Omental fat pad (tissue), 4 donors: ENCODE measurements around the gene GMDS. TPM values are rescaled to one million over a fixed set of nuclear protein-coding genes. Genes with fewer than 3 reads are reported as not detected.

ENCODE experiments used
- ATAC-seq: fragments of 150-250 bp; one replicate; pipeline ENCODE4 v1.9.1; 2016; ENCODE audit warnings: mild to moderate bottlenecking, moderate library complexity; ENCODE audit not compliant: low FRiP score
- DNase-seq: peaks from one replicate; pipeline ENCODE4 v3.0.0-alpha.2; 2019; ENCODE audit warnings: low spot score
- CTCF ChIP-seq, 3 donors: fragments of 450-650 bp; IDR thresholded peaks; one replicate each; pipeline ENCODE4 v1.5.1; 2016 to 2017; ENCODE audit warnings: antibody characterized with exemption in 3 of 3, mild to moderate bottlenecking in 3 of 3, moderate library complexity in 2 of 3
- total RNA-seq, 4 donors: library from RNA; depleted of rRNA; stranded (reverse); fragments of >200 nt; gene quantifications; one replicate each; pipeline ENCODE4 v1.1.0, GENCODE V29; 2016

GMDS gene
- total RNA-seq, 4 donors from 2014 or later, result 5.6 to 20.6 (median 10.7) TPM

GRCh38 chr6:1587546-1587945 lies 657.9 kb downstream of the GMDS start:
- no peak for DNase-seq
- ATAC-seq, result no peak
- TF ChIP-seq CTCF (IDR thresholded peaks at IDR 0.05), result no peak

GRCh38 chr6:1586861-1587450 lies 658.4 kb downstream of the GMDS start:
- no peak for DNase-seq
- ATAC-seq, result no peak
- no peak for TF ChIP-seq CTCF (IDR thresholded peaks at IDR 0.05)

GRCh38 chr6:1586256-1586655 lies 659.1 kb downstream of the GMDS start:
- TF ChIP-seq CTCF (IDR thresholded peaks at IDR 0.05), result no peak
- DNase-seq (no peak), ATAC-seq (no peak)

- ATAC-seq (no peak), DNase-seq (no peak)
Measured at GRCh38 chr6:1585669-1586049, 659.7 kb downstream of the GMDS start.

GRCh38 chr6:1584996-1585668 lies 660.3 kb downstream of the GMDS start:
- no peak for TF ChIP-seq CTCF (IDR thresholded peaks at IDR 0.05)
- DNase-seq, result no peak
- ATAC-seq, result no peak

More at GRCh38 chr6:1585669-1586049, 659.7 kb downstream of the GMDS start:
- no peak for TF ChIP-seq CTCF (IDR thresholded peaks at IDR 0.05)

- DNase-seq, result no peak
- ATAC-seq, result no peak
- no peak for TF ChIP-seq CTCF (IDR thresholded peaks at IDR 0.05)
Measured at GRCh38 chr6:1584146-1584545, 661.3 kb downstream of the GMDS start.
